SK-N-SH (cell line): ENCODE data around the gene RAD23B.

Experiments
- GABPA ChIP-seq: IDR thresholded peaks from 2 replicates; pipeline ENCODE4 v1.4.0; 2012; ENCODE audit warnings: low read depth, mild to moderate bottlenecking
- TF ChIP-seq, protein P1 (sequence below): fragments of 200-600 bp; sonication (generic); IDR thresholded peaks from 2 replicates; pipeline ENCODE4 v1.6.1; 2017; ENCODE audit warnings: antibody characterized with exemption, mild to moderate bottlenecking, moderate library complexity

DNA sequence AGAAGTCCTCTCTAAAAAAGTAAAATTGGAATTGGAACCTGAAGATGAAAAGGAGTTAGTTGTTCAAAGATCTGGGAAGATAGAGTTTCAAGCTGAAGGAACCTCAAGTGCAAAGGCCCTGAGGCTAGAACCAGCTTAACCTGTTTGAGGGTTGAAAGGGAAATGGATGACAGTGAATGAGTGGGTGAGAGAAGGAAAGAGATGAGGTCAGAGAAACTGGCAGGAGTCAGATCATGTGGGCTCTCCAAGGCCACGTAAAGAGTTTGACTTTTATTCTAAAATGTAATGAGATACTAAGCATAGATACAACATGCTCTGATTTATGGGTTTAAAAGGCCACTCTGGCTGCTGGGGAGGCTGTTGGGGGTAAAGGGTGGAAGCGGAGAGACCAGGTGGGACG is 2.5 kb upstream of the RAD23B start:
- TF ChIP-seq GABPA, result no peak
- TF ChIP-seq, protein P1, sequence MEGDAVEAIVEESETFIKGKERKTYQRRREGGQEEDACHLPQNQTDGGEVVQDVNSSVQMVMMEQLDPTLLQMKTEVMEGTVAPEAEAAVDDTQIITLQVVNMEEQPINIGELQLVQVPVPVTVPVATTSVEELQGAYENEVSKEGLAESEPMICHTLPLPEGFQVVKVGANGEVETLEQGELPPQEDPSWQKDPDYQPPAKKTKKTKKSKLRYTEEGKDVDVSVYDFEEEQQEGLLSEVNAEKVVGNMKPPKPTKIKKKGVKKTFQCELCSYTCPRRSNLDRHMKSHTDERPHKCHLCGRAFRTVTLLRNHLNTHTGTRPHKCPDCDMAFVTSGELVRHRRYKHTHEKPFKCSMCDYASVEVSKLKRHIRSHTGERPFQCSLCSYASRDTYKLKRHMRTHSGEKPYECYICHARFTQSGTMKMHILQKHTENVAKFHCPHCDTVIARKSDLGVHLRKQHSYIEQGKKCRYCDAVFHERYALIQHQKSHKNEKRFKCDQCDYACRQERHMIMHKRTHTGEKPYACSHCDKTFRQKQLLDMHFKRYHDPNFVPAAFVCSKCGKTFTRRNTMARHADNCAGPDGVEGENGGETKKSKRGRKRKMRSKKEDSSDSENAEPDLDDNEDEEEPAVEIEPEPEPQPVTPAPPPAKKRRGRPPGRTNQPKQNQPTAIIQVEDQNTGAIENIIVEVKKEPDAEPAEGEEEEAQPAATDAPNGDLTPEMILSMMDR, result no peak
